GM23338 (cell line): Measurements from ENCODE around the gene YBX2. TPM values are rescaled to one million over a fixed set of nuclear protein-coding genes. Genes with fewer than 3 reads are reported as not detected.
A peak's percentile ranks its signal among the peaks of the same experiment; 100 is the strongest.

ENCODE experiments used
- ATAC-seq: fragments of 200-7000 bp; cut with Tn5 transposase; 3 replicates; pipeline ENCODE4 v1.9.1; 2020
- DNase-seq: peaks from one replicate; pipeline ENCODE4 v3.0.0-alpha.2; 2015; ENCODE audit warnings: low spot score
- H2AFZ ChIP-seq: fragments of 200-600 bp; sonication (generic); 2 replicates; pipeline ENCODE4 v1.8.0; 2016; ENCODE audit warnings: antibody characterized with exemption, mild to moderate bottlenecking, moderate library complexity
- H3F3A ChIP-seq: fragments of 200-600 bp; sonication (generic); replicated peaks from 2 replicates; pipeline ENCODE4 v1.8.0; 2017; ENCODE audit warnings: antibody characterized with exemption, mixed run types, low read depth
- H3K27ac ChIP-seq: fragments of 200-600 bp; sonication (generic); 2 replicates; pipeline ENCODE4 v1.6.1; 2016; ENCODE audit warnings: low read depth
- H3K27me3 ChIP-seq: fragments of 200-600 bp; sonication (generic); 2 replicates; pipeline ENCODE4 v1.8.0; 2016; ENCODE audit warnings: mild to moderate bottlenecking, mixed run types, moderate library complexity; ENCODE audit not compliant: insufficient read depth
- H3K36me3 ChIP-seq: fragments of 200-600 bp; sonication (generic); 2 replicates; pipeline ENCODE4 v1.8.0; 2016; ENCODE audit warnings: mild to moderate bottlenecking; ENCODE audit not compliant: insufficient read depth
- H3K4me1 ChIP-seq: fragments of 200-600 bp; sonication (generic); 2 replicates; pipeline ENCODE4 v1.8.0; 2016; ENCODE audit warnings: mild to moderate bottlenecking, moderate library complexity; ENCODE audit not compliant: insufficient read depth
- H3K4me2 ChIP-seq: fragments of 200-600 bp; sonication (generic); 2 replicates; pipeline ENCODE4 v1.7.1; 2017; ENCODE audit warnings: mixed run types
- H3K4me3 ChIP-seq: fragments of 200-600 bp; sonication (generic); 2 replicates; pipeline ENCODE4 v1.6.1; 2016; ENCODE audit warnings: mixed run types
- H3K79me2 ChIP-seq: fragments of 200-600 bp; sonication (generic); replicated peaks from 2 replicates; pipeline ENCODE4 v1.8.0; 2017; ENCODE audit warnings: mild to moderate bottlenecking; ENCODE audit not compliant: insufficient read depth
- H3K9me2 ChIP-seq: fragments of 200-600 bp; sonication (generic); 2 replicates; pipeline ENCODE4 v1.8.0; 2017; ENCODE audit not compliant: insufficient read depth
- H4K20me1 ChIP-seq: fragments of 200-600 bp; sonication (generic); replicated peaks from 2 replicates; pipeline ENCODE4 v1.8.0; 2017; ENCODE audit warnings: mild to moderate bottlenecking; ENCODE audit not compliant: insufficient read depth
- H3K27ac Mint-ChIP-seq: 2 replicates; pipeline ENCODE4 v1.8.0; 2020; ENCODE audit warnings: inconsistent platforms, mild to moderate bottlenecking, moderate library complexity, mixed read lengths
- H3K27me3 Mint-ChIP-seq: 3 replicates; pipeline ENCODE4 v1.8.0; 2022; ENCODE audit warnings: low read depth, mild to moderate bottlenecking, moderate library complexity, mixed read lengths, inconsistent platforms; ENCODE audit not compliant: insufficient read depth, poor library complexity
- H3K36me3 Mint-ChIP-seq: 3 replicates; pipeline ENCODE4 v1.8.0; 2021; ENCODE audit warnings: low read depth, mild to moderate bottlenecking, inconsistent platforms, moderate library complexity, mixed read lengths
- H3K4me1 Mint-ChIP-seq: 3 replicates; pipeline ENCODE4 v1.8.0; 2020; ENCODE audit warnings: mild to moderate bottlenecking, inconsistent platforms, mixed read lengths
- H3K4me3 Mint-ChIP-seq: 3 replicates; pipeline ENCODE4 v1.8.0; 2021; ENCODE audit warnings: moderate library complexity, mild to moderate bottlenecking, inconsistent platforms, mixed read lengths
- H3K9me3 Mint-ChIP-seq: 3 replicates; pipeline ENCODE4 v1.8.0; 2020; ENCODE audit warnings: moderate library complexity, mild to moderate bottlenecking, inconsistent platforms, mixed read lengths
- CREB1 ChIP-seq: fragments of 250-450 bp; sonication (Bioruptor Pico); IDR thresholded peaks from 2 replicates; pipeline ENCODE4 v1.5.0; 2020; ENCODE audit warnings: low read depth, mild to moderate bottlenecking, moderate library complexity
- CTCF ChIP-seq, 2 experiments: fragments of 200-600 bp in 1 of 2; sonication (generic) in 1 of 2; conservative IDR thresholded peaks; 2 replicates each; pipeline versions ENCODE4 v1.5.1 to v1.6.1; 2016 to 2017; ENCODE audit warnings: antibody characterized with exemption in 2 of 2, low read depth in 2 of 2, mild to moderate bottlenecking in 2 of 2, moderate library complexity in 1 of 2
- ETS1 ChIP-seq: IDR thresholded peaks from 2 replicates; pipeline ENCODE4 v1.6.1; 2016; ENCODE audit warnings: antibody characterized with exemption
- JUNB ChIP-seq: IDR thresholded peaks from one replicate; pipeline ENCODE4 v1.6.1; 2016; ENCODE audit warnings: antibody characterized with exemption; ENCODE audit not compliant: unreplicated experiment
- NANOG ChIP-seq: IDR thresholded peaks from 2 replicates; pipeline ENCODE4 v1.6.1; 2016; ENCODE audit warnings: antibody characterized with exemption, borderline replicate concordance
- STAT1 ChIP-seq: IDR thresholded peaks from one replicate; pipeline ENCODE4 v1.6.1; 2016; ENCODE audit warnings: antibody characterized with exemption; ENCODE audit not compliant: unreplicated experiment
- ZNF114 ChIP-seq: fragments of 250-450 bp; sonication (Bioruptor Pico); IDR thresholded peaks from 2 replicates; pipeline ENCODE4 v1.5.0; 2020; ENCODE audit warnings: mild to moderate bottlenecking, moderate library complexity
- ZNF331 ChIP-seq: fragments of 250-450 bp; sonication (Bioruptor Pico); IDR thresholded peaks from 2 replicates; pipeline ENCODE4 v1.5.0; 2020; ENCODE audit warnings: low read depth, mild to moderate bottlenecking, moderate library complexity
- polyA plus RNA-seq: library from polyadenylated mRNA; unstranded; fragments of >200 nt; fragmentation: Nextera tagmentation; extraction: Ambion mirVana; gene quantifications from 2 replicates; pipeline ENCODE4 v1.2.1, GENCODE V29; 2016
- total RNA-seq: library from RNA; depleted of rRNA; stranded (reverse); fragments of >200 nt; shearing (Covaris generic); gene quantifications from 2 replicates; pipeline ENCODE4 v1.2.3, GENCODE V29; 2014
- TF ChIP-seq, protein P1 (sequence below): fragments of 250-450 bp; sonication (Bioruptor Pico); IDR thresholded peaks from 2 replicates; pipeline ENCODE4 v1.5.0; 2020; ENCODE audit warnings: mild to moderate bottlenecking, moderate library complexity

YBX2 gene
- total and polyA plus RNA-seq, 2 experiments from 2014 or later: 22.5 to 36.5 TPM

DNA sequence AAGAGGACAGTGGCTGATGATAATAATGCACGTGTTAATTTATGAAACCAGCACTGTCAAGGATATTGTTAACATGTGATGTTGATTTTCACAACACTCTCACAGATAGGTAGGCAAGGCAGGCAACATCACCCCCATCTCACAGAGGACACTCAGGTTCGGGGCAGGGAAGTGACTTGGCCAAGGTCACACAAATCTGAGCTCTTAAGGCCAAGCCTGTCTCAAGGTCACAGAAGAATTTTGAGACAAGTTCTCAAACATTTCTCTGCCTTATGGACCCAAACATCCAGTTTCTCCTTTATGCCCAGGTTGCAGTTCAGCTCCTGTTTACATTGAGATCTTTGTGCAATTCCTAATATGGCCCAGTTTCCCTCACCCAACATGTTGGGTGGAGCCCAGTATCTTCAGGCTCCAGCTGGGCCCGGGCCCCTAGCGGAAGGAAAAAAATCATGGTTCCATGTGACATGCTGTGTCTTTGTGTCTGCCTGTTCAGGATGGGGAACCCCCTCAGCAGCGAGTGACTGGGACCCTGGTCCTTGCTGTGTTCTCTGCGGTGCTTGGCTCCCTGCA lies 11.6 kb downstream of the YBX2 start:
- Histone ChIP-seq H3K4me1 (peaks cover 13% of the 10 kb centered on the region; the same call in 1 of the 2 replicates), H2AFZ (no peak overlapping the region), H3K27ac (no peak overlapping the region), H3K27me3 (peaks cover 10% of the 10 kb centered on the region), H3K4me3 (peak overlapping the region; percentile 89), H4K20me1 (peaks cover 3% of the 10 kb centered on the region; the same call in 1 of the 2 replicates), H3K4me2 (peak overlapping the region; percentile 86), H3F3A (peaks cover 15% of the 10 kb centered on the region; the same call in 1 of the 2 replicates), H3K36me3 (peaks cover 5% of the 10 kb centered on the region; the same call in 1 of the 2 replicates), H3K79me2 (no peaks in the 10 kb centered on the region), H3K9me2 (no peaks in the 10 kb centered on the region)
- peaks cover 8% of the 10 kb centered on the region for H3K36me3 Mint-ChIP-seq
- H3K27ac Mint-ChIP-seq: no peak overlapping the region
- peak overlapping the region; percentile 59 for H3K4me3 Mint-ChIP-seq
- TF ChIP-seq ETS1: no peak
- no peak for TF ChIP-seq CTCF (conservative IDR thresholded peaks at IDR 0.05; ENCODE audit: low read depth in 2 of 2)
- TF ChIP-seq JUNB: no peak
- no peak for TF ChIP-seq ZNF331
- no peak for TF ChIP-seq ZNF114
- no peak for TF ChIP-seq NANOG
- no peak for TF ChIP-seq STAT1
- TF ChIP-seq CREB1 (CRISPR knock-in tag): no peak
- peaks cover 21% of the 10 kb centered on the region for H3K27me3 Mint-ChIP-seq
- DNase-seq (no peak), ATAC-seq (no peak)
- H3K9me3 Mint-ChIP-seq: no peaks in the 10 kb centered on the region; the same call in 2 of the 3 replicates
- H3K4me1 Mint-ChIP-seq: peaks cover 24% of the 10 kb centered on the region

DNA sequence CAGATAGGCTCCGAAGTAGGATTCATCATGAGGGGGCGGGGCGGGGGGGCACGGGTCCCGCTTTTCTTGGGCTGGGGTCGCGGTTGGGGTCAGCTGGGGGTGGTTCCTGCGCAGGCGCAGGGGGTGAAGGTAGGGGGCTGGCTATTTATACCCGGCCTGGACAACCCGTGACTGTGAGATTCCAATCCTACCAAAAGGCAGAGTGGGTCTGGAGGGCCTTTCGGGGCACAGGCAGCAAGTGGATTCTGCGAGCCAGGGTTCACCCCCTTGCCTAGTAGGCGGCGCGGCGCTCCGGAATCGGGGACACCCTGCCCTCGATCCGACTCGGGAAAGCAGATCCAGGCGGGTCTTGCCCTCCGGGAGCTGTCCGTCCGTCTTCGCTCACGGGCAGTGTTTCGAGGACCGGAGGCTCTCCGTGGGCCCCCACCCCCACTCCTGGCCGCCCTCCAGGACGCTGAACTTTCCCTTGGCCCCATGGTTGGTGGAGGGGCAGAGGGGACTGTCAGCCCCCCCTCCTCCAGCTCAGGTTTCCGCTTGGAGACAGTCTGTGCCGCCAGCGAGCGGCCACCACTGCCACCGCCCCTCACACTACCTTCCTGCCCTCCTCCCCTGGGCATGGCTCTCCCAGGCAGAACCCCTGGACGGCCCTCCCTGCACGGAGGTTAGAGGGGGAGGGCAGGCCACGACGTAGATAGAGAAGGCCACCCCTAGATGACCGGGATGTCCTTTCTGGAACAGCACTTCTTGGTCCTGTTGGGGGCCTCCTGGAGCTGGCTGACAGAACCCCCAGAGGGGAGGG lies 12.3 kb downstream of the YBX2 start:
- H3K79me2 ChIP-seq: no peaks in the 10 kb centered on the region
- Mint-ChIP-seq H3K9me3 (no peaks in the 10 kb centered on the region; the same call in 2 of the 3 replicates), H3K4me1 (peaks cover 24% of the 10 kb centered on the region), H3K36me3 (peaks cover 7% of the 10 kb centered on the region), H3K27ac (no peak overlapping the region), H3K4me3 (peak overlapping the region; percentile 59), H3K27me3 (peaks cover 19% of the 10 kb centered on the region)
- peak overlapping the region; percentile 89 for H3K4me3 ChIP-seq
- H2AFZ ChIP-seq: peak overlapping the region; percentile 74
- peaks cover 5% of the 10 kb centered on the region; the same call in 1 of the 2 replicates for H3K36me3 ChIP-seq
- peak overlapping the region; percentile 86 for H3K4me2 ChIP-seq
- no peaks in the 10 kb centered on the region for H3K9me2 ChIP-seq
- H3F3A ChIP-seq: peaks cover 15% of the 10 kb centered on the region; the same call in 1 of the 2 replicates
- DNase-seq (peak; percentile 45), ATAC-seq (peak; percentile 6)
- H3K4me1 ChIP-seq: peaks cover 13% of the 10 kb centered on the region; the same call in 1 of the 2 replicates
- no peak overlapping the region for H3K27ac ChIP-seq
- H4K20me1 ChIP-seq: peaks cover 3% of the 10 kb centered on the region; the same call in 1 of the 2 replicates
- H3K27me3 ChIP-seq: peaks cover 10% of the 10 kb centered on the region
- TF ChIP-seq ETS1 (no peak), JUNB (no peak)
- TF ChIP-seq, protein P1, sequence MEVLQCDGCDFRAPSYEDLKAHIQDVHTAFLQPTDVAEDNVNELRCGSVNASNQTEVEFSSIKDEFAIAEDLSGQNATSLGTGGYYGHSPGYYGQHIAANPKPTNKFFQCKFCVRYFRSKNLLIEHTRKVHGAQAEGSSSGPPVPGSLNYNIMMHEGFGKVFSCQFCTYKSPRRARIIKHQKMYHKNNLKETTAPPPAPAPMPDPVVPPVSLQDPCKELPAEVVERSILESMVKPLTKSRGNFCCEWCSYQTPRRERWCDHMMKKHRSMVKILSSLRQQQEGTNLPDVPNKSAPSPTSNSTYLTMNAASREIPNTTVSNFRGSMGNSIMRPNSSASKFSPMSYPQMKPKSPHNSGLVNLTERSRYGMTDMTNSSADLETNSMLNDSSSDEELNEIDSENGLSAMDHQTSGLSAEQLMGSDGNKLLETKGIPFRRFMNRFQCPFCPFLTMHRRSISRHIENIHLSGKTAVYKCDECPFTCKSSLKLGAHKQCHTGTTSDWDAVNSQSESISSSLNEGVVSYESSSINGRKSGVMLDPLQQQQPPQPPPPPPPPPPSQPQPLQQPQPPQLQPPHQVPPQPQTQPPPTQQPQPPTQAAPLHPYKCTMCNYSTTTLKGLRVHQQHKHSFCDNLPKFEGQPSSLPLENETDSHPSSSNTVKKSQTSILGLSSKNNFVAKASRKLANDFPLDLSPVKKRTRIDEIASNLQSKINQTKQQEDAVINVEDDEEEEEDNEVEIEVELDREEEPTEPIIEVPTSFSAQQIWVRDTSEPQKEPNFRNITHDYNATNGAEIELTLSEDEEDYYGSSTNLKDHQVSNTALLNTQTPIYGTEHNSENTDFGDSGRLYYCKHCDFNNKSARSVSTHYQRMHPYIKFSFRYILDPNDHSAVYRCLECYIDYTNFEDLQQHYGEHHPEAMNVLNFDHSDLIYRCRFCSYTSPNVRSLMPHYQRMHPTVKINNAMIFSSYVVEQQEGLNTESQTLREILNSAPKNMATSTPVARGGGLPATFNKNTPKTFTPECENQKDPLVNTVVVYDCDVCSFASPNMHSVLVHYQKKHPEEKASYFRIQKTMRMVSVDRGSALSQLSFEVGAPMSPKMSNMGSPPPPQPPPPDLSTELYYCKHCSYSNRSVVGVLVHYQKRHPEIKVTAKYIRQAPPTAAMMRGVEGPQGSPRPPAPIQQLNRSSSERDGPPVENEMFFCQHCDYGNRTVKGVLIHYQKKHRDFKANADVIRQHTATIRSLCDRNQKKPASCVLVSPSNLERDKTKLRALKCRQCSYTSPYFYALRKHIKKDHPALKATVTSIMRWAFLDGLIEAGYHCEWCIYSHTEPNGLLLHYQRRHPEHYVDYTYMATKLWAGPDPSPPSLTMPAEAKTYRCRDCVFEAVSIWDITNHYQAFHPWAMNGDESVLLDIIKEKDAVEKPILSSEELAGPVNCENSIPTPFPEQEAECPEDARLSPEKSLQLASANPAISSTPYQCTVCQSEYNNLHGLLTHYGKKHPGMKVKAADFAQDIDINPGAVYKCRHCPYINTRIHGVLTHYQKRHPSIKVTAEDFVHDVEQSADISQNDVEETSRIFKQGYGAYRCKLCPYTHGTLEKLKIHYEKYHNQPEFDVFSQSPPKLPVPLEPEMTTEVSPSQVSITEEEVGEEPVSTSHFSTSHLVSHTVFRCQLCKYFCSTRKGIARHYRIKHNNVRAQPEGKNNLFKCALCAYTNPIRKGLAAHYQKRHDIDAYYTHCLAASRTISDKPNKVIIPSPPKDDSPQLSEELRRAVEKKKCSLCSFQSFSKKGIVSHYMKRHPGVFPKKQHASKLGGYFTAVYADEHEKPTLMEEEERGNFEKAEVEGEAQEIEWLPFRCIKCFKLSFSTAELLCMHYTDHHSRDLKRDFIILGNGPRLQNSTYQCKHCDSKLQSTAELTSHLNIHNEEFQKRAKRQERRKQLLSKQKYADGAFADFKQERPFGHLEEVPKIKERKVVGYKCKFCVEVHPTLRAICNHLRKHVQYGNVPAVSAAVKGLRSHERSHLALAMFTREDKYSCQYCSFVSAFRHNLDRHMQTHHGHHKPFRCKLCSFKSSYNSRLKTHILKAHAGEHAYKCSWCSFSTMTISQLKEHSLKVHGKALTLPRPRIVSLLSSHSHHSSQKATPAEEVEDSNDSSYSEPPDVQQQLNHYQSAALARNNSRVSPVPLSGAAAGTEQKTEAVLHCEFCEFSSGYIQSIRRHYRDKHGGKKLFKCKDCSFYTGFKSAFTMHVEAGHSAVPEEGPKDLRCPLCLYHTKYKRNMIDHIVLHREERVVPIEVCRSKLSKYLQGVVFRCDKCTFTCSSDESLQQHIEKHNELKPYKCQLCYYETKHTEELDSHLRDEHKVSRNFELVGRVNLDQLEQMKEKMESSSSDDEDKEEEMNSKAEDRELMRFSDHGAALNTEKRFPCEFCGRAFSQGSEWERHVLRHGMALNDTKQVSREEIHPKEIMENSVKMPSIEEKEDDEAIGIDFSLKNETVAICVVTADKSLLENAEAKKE: no peak
